Suppressor macrophage treated with lipopolysaccharide for 1 hour (primary cell): ENCODE results near the gene SLCO2B1.

ENCODE experiments used
- DNase-seq, 3 donors: peaks; one replicate each; pipeline ENCODE4 v3.0.0-alpha.2; 2020 to 2022

SLCO2B1 gene

GRCh38 chr11:75229466-75229865, 78.6 kb downstream of the SLCO2B1 start:
- no peak for DNase-seq

- DNase-seq = no peak
These were observed 79.7 kb downstream of the SLCO2B1 start for GRCh38 chr11:75230621-75231020.

DNA sequence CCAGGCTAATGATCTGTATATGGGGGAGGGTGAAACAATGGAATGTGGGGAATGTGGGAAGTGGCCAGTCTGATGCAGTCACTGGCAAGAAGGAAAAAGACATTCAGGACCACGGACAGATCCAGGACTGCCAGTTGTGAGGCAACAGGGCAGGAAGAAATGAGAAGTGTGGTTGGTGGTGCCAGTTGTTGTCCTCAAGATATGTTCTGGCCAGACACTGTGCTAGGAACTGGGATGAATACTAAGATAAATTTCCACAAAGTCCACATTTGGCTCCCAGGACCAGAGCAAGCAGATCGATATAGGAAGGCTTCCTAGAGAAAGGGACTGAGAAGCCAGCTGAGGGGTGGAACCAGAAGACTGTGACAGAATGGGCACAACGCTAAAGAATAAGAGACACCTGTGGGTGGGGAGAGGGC, 82.9 kb downstream of the SLCO2B1 start:
- DNase-seq = peak; percentile 81 to 86 (median 82)

- DNase-seq = peak in 1 of 3 donors; percentile 18
These were observed 85.2 kb downstream of the SLCO2B1 start for GRCh38 chr11:75236062-75236461.

DNA sequence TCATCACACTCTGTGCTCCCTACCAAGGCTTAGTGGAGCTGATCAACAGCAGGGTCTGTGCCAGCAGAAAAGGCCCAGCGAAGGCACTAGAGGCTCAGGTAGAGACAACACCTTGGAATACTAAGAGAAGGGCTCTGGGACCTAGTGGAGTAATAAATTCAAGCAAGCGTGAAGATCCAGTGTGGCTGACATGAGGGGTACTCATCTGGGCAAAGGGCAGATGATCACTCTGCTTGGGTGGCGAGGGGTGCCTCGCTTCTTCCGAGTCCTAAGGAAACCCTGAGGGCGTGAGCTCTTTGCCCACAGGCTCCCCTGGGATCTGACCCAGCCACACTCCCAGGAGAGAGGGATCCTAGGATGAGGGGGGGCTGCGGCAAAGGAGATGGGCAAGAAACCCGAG, 86.1 kb downstream of the SLCO2B1 start:
- DNase-seq = no peak

GRCh38 chr11:75238595-75239440, 87.9 kb downstream of the SLCO2B1 start:
- no peak for DNase-seq

- no peak for DNase-seq
These were observed 88.8 kb downstream of the SLCO2B1 start for GRCh38 chr11:75239531-75240290.

DNA sequence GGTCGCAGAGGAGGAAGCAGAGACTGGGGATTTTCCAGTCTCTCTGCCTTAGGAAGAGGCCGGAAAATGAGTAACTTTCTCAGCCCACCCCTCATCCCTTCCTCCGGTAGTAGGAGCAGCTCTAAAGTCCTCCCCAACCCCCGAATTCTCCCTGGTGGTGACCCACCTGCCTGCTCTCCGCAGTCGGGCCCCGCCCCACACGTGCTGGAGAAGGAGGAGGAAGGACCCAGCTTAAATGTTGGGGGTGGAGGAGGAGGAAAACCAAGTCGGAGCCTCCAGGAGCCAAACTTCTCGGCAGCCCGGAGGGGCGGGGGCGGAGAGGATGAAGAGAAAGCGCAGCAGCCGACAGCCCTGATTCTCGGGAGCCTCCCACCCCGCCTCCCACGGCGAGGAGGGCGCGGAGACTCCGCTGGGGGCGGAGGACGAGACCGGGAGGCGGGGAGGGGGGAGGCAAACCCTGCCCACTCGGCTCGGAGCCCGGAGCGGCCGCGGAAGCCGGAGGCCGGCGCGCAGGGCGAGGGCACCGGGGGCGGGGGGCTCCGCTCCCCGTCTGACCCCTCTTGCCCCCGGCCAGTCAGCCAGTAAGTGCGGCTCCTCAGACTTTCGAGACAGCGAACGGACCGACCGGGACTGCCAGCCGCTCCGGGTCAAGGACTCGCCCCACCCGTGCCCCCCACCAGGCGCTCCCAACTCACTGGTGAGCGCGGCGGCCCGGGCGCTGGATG, 89.6 kb downstream of the SLCO2B1 start, which contains the start of gene TPBGL:
TSS of gene TPBGL (plus strand) at position 464 of the 725 bp plus-strand sequence. CDS start 276 bp downstream, outside the sequence.
- peak; percentile 60 to 79 (median 64) for DNase-seq

DNA sequence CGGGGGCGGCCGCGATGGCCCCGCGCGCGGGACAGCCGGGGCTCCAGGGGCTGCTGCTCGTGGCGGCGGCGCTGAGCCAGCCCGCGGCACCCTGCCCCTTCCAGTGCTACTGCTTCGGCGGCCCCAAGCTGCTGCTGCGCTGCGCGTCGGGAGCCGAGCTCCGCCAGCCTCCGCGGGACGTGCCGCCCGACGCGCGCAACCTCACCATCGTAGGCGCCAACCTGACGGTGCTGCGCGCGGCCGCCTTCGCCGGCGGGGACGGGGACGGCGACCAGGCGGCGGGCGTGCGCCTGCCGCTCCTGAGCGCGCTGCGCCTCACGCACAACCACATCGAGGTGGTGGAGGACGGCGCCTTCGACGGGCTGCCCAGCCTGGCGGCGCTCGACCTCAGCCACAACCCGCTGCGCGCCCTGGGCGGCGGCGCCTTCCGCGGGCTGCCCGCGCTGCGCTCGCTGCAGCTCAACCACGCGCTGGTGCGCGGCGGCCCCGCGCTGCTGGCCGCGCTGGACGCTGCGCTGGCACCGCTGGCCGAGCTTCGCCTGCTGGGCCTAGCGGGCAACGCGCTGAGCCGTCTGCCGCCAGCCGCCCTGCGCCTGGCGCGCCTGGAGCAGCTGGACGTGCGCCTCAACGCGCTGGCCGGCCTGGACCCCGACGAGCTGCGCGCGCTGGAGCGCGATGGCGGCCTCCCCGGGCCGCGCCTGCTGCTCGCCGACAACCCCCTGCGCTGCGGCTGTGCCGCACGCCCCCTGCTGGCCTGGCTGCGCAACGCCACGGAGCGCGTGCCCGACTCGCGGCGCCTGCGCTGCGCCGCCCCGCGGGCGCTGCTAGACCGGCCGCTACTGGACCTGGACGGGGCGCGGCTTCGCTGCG, 90.4 kb downstream of the SLCO2B1 start:
- DNase-seq = peak; percentile 92 to 97 (median 97)

DNA sequence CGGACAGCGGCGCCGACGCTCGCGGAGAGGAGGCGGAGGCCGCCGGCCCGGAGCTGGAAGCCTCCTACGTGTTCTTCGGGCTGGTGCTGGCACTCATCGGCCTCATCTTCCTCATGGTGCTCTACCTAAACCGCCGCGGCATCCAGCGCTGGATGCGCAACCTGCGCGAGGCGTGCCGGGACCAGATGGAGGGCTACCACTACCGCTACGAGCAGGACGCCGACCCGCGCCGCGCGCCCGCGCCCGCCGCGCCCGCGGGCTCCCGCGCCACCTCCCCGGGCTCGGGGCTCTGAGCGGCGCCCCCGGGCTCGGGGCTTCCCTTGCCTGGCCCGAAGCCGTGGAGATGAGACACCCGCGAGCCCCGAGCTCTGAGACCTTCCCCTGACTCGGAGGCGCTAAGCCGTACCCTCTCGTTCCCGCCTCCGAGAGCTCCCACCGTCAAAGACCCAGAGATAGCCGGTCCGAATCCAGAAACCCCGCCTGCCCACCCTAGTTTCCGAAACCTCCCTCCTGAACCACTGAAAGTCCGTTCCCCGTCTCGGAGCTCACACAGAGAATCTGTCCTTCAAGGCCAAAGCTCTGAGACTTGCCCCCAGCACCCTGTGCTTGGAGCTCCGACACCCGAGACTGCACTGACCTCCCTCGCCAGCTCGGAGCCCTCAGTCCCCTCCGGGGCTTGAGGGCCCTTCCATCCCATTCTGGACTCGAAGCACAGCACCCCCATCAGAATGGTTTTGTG, 91.2 kb downstream of the SLCO2B1 start:
- DNase-seq = no peak

- DNase-seq = no peak
These were observed 92.1 kb downstream of the SLCO2B1 start for GRCh38 chr11:75242722-75243600.

DNA sequence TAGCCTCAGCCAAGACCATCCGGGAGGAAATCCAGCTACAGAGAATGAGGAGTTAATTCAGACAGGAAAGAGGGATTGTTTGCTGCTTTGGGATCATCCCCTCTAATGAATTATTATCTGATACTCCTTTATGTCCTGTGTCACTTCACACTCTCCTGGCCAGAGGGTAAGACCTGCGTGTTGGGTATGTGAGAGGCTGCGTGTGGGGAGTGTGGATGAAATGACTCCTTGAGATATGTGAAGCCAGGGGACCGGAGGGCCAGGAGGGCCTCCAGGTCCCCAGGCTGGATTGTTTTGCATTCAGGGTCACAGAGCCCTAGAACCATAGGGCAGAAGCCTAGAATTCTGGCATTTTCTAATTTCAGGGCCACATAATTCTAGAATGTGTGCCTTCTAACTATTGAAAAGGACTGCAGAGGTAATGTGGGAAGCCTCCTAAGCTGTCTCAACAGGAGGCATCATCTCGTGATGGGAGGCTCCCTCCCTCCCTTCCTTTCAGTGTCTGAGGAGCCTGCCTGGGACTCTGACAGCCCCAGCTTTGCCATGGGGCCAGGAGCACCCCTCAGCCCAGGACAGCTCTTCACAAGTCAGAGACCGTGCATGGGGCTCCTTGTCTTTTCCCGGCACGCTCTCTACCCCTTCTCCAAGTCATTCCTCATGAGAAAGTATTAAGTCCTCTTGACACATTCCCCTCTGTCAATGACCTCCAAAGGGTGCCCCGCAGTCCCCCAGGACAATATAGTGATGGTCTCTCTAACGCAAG, 93.3 kb downstream of the SLCO2B1 start:
- no peak for DNase-seq

GRCh38 chr11:75245356-75246005, 94.6 kb downstream of the SLCO2B1 start:
- DNase-seq = no peak

DNA sequence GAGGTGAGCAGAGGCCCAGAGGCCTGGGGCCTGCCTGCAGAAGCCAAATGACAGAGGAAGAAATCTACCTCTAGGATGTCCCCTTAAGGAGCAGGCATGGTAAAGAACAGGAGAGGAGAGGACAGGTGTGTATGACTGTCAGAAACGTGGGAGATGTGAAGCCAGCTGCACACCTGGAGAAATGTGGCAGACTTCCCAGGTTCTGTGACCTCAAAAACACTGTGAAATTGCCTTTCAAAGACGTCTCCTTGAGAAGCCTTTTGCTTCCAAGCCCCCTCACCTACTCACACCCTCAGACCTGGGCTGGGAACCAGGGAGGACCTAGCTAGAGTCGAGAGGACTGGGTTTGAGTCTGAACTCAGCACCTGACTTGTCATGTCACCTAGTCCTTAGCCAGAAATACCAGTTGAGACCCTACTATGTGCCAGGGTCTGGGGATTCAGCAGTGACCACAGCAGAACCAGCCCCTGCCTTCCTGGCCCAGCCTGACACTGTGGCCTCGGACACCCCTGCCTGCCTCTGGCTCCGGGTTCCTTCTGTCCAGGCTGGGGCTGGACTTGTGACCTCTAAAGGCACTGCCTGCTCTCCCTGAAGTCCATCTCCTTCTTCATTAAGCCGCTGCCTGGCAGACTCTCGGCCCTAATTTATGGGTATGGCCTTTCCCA, 95.2 kb downstream of the SLCO2B1 start:
- no peak for DNase-seq

GRCh38 chr11:75246671-75247350, 95.9 kb downstream of the SLCO2B1 start:
- no peak for DNase-seq

DNA sequence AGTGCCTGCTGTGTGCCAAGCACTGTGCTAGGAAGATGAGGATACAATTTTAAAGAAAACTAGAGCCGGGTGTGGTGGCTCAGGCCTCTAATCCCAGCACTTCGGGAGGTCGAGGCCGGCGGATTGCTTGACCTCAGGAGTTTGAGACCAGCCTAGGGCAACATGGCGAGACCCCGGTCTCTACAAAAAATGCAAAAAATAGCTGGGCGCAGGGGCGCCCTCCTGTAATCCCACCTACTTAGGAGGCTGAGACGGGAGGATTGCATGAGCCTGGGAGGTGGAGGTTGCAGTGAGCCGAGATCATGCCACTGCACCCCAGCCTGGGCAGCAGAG, 98.0 kb downstream of the SLCO2B1 start:
- no peak for DNase-seq

GRCh38 chr11:75249704-75250103, 98.8 kb downstream of the SLCO2B1 start:
- no peak for DNase-seq

- no peak for DNase-seq
These were observed 103.4 kb downstream of the SLCO2B1 start for GRCh38 chr11:75254326-75254725.
